SK-N-MC (cell line): Measurements from ENCODE around the gene AQP1.

Experiments
- EZH2 ChIP-seq: fragments of 200-600 bp; sonication (generic); IDR thresholded peaks from one replicate; pipeline ENCODE4 v1.6.1; 2017; ENCODE audit warnings: antibody characterized with exemption
- POLR2AphosphoS5 ChIP-seq: IDR thresholded peaks from 2 replicates; pipeline ENCODE4 v1.6.1; 2012; ENCODE audit warnings: mild to moderate bottlenecking, low read depth, low read length, borderline replicate concordance

- no peak for TF ChIP-seq EZH2
- no peak for TF ChIP-seq POLR2AphosphoS5
These were observed at the start of gene AQP1 for GRCh38 chr7:30911561-30911969.
